Choroid plexus epithelial cell (primary cell): ENCODE measurements around the gene ABTB2.

Experiments
- DNase-seq: peaks from one replicate; pipeline ENCODE4 v3.0.0-alpha.2; 2010; ENCODE audit warnings: low read depth
- H3K4me3 ChIP-seq: 2 replicates; pipeline ENCODE4 v1.5.1; 2011; ENCODE audit warnings: low read depth, mild to moderate bottlenecking, control low read depth, low read length, moderate library complexity
- CTCF ChIP-seq: conservative IDR thresholded peaks from 2 replicates; pipeline ENCODE4 v1.5.1; 2011; ENCODE audit warnings: low read depth, mild to moderate bottlenecking, control low read depth, inconsistent platforms, low read length, moderate library complexity

The ABTB2 gene

GRCh38 chr11:34381775-34382174, 24.0 kb upstream of the ABTB2 start:
- no peak for DNase-seq
- no peak overlapping the region for H3K4me3 ChIP-seq
- TF ChIP-seq CTCF, result no peak

GRCh38 chr11:34380696-34381095, 22.9 kb upstream of the ABTB2 start:
- no peak overlapping the region for H3K4me3 ChIP-seq
- peak; percentile 62 for DNase-seq
- no peak for TF ChIP-seq CTCF

- TF ChIP-seq CTCF, result no peak
- no peak for DNase-seq
- H3K4me3 ChIP-seq, result no peak overlapping the region
Measured at GRCh38 chr11:34379539-34379938, 21.7 kb upstream of the ABTB2 start.

GRCh38 chr11:34379079-34379478, 21.3 kb upstream of the ABTB2 start:
- no peak for TF ChIP-seq CTCF
- DNase-seq, result peak; percentile 36
- H3K4me3 ChIP-seq, result no peak overlapping the region

GRCh38 chr11:34373727-34374126, 15.9 kb upstream of the ABTB2 start:
- H3K4me3 ChIP-seq, result no peak overlapping the region
- DNase-seq, result no peak
- TF ChIP-seq CTCF, result no peak

- no peak overlapping the region for H3K4me3 ChIP-seq
- DNase-seq, result peak; percentile 61
- TF ChIP-seq CTCF, result peak; percentile 49
Measured at GRCh38 chr11:34366522-34366921, 8.7 kb upstream of the ABTB2 start.

- DNase-seq, result peak; percentile 43
- no peak for TF ChIP-seq CTCF
Measured at GRCh38 chr11:34364102-34364501, 6.3 kb upstream of the ABTB2 start.

More at GRCh38 chr11:34364102-34364501, 6.3 kb upstream of the ABTB2 start:
- no peak overlapping the region for H3K4me3 ChIP-seq
